Measurements from ENCODE around the gene AHNAK2. TPM values are rescaled to one million over a fixed set of nuclear protein-coding genes. Genes with fewer than 3 reads are reported as not detected.
"Not testable (repeated sequence)": the region's sequence is repeated elsewhere in the genome, so short reads cannot be mapped to it uniquely, and the experiment has no call there.

The AHNAK2 gene
- total and polyA plus RNA-seq, 3 experiments from 2014 or later, result 0.04 TPM; not detected in 2

DNA sequence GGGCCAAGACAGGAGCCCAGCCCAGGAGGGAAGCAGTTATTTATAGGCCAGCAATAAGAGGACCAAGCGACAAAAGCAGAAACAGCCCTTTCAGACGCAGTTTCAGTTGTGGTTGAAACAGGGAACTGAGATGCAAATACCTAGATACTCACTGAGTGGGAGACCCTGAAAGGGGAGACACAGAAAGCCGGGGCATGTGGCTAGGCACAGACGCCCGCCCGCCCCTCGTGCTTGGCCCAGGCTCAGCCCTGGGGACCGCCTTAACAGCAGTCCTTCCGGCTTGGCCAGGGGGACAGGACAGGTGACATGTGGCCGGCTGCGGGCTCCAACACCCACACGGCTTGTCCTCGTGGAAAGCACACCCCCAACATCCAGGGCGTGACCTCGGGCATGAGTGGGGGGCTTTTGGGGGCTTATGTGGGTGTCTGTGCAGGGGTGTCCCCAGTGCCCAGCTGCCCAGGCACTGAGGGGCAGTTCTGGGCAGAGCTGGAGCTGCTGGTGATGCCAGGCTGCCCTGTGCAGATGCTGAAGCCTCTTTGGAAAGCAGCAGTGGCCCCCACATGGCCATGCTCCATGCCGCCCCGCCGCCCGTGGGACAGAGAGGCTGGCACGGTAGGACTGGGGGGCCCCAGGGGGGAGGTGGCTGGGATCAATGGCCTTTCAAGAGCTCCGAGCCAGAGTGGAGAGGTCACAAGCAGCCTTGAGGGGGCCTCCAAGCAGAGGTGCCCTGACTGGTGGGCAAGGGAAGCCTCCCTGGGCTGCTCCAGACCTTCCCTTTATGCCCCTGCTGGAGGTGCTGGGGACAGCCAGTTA, 51.3 kb downstream of the AHNAK2 start:
- Histone ChIP-seq H3K4me1 (ENCODE audit: insufficient read depth, low read length) (no peaks in the 10 kb centered on the region), H3K4me3 (ENCODE audit: low read length) (no peak overlapping the region), H3K9me3 (ENCODE audit: low read length) (no peaks in the 10 kb centered on the region), H3K27ac (ENCODE audit: low read depth, low read length) (no peak overlapping the region), H3K27me3 (ENCODE audit: insufficient read depth, low read length, poor library complexity, severe bottlenecking) (no peaks in the 10 kb centered on the region), H3K36me3 (ENCODE audit: insufficient read depth, low read length) (no peaks in the 10 kb centered on the region)
- H3K27me3 Mint-ChIP-seq, result peaks cover 3 to 4% of the 10 kb centered on the region in 2 donors
- no peak overlapping the region for H3K27ac Mint-ChIP-seq
- H3K4me1 Mint-ChIP-seq, result no peaks in the 10 kb centered on the region
- POLR2A ChIA-PET, result no interaction called here
- DNase-seq, result no peak
- no peaks in the 10 kb centered on the region for H3K36me3 Mint-ChIP-seq
- H3K9me3 Mint-ChIP-seq, result no peaks in the 10 kb centered on the region
- H3K4me3 Mint-ChIP-seq, result no peak overlapping the region
- CTCF ChIA-PET, result no interaction called here

DNA sequence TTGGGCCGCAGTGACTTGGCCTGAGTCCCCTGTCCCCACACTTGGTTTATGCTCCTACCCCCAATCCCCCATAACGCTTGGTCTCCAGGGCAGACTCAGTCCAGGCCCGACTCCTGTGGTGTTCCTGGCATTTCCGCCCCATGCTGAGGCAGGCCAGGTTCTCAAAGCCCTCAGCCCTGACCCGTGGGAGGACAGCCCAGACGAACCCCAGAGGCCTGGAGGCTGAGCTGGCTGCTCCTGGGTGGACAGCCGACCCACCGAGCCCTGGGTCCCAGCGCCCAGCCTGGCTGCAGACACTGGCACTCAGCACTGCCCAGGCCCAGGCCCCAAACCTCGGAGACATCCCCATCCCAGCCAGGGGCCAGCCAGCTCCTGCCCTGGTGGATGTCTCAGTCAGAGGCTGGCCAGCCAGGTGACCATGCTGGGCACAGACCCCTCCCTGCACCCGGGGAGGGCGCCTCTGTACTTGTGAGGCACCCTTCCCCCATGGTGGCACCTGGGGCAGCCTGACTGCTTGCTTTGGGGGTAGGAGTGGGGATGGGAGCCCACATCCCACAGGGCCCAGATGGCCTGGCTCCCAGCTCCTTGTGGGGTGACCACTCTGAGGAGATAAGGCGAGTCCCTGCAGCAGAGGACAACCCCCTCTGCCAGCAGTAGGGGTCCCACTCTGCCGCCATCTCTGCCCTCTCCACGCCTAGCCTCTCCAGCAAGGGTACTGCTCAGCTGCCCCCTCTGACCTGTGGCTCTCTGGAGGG, 52.1 kb downstream of the AHNAK2 start:
- no peak overlapping the region for H3K4me3 Mint-ChIP-seq
- Histone ChIP-seq H3K4me1 (ENCODE audit: insufficient read depth, low read length) (no peaks in the 10 kb centered on the region), H3K4me3 (ENCODE audit: low read length) (no peak overlapping the region), H3K9me3 (ENCODE audit: low read length) (no peaks in the 10 kb centered on the region), H3K36me3 (ENCODE audit: insufficient read depth, low read length) (no peaks in the 10 kb centered on the region), H3K27ac (ENCODE audit: low read depth, low read length) (no peak overlapping the region), H3K27me3 (ENCODE audit: insufficient read depth, low read length, poor library complexity, severe bottlenecking) (no peaks in the 10 kb centered on the region)
- no peaks in the 10 kb centered on the region for H3K36me3 Mint-ChIP-seq
- DNase-seq, result no peak
- H3K4me1 Mint-ChIP-seq, result no peaks in the 10 kb centered on the region
- ChIA-PET POLR2A (no interaction called here), CTCF (no interaction called here)
- peaks cover 4 to 9% of the 10 kb centered on the region in 2 donors for H3K27me3 Mint-ChIP-seq
- H3K9me3 Mint-ChIP-seq, result no peaks in the 10 kb centered on the region
- no peak overlapping the region for H3K27ac Mint-ChIP-seq

DNA sequence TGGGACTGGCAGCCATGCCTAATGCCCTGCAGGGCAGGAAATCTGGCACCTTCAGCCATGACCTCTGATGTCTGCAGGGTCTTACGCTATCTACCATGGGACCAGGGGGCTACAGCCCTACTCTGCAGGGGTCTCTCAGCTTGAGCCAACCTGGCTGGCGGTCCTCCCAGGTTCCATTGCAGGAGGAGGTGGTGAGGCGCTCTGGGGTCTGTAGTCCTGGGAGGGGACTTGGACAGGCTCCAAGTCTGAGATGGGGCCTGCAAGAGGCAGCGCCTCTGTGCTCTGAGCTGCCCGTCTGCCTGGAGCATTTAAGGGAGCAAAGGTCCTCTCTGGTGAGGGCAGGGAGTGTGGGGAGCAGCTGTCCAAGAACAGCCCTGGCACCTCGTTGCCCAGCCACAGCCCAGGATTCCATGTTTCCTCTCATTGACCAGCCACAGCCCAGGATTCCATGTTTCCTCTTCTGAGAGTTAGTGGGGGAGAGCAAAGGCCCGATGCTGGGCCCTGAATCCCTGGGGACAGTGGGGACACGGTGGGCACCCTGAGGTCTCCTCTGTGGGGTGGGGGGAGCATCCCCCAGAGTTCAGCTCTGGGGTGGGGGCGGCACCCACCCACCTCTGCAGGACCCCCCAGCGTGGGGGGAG, 52.8 kb downstream of the AHNAK2 start:
- no peak for DNase-seq
- no peak overlapping the region for H3K27ac ChIP-seq (ENCODE audit: low read depth, low read length)
- no peak overlapping the region for H3K4me3 Mint-ChIP-seq
- no peaks in the 10 kb centered on the region for H3K36me3 Mint-ChIP-seq
- ChIA-PET CTCF (no interaction called here), POLR2A (no interaction called here)
- H3K4me3 ChIP-seq (ENCODE audit: low read length), result no peak overlapping the region
- no peaks in the 10 kb centered on the region for H3K4me1 Mint-ChIP-seq
- H3K27me3 Mint-ChIP-seq, result peaks cover 4 to 10% of the 10 kb centered on the region in 2 donors
- H3K27ac Mint-ChIP-seq, result no peak overlapping the region
- H3K9me3 Mint-ChIP-seq, result no peaks in the 10 kb centered on the region
- H3K36me3 ChIP-seq (ENCODE audit: insufficient read depth, low read length), result no peaks in the 10 kb centered on the region
- no peaks in the 10 kb centered on the region for H3K27me3 ChIP-seq (ENCODE audit: insufficient read depth, low read length, poor library complexity, severe bottlenecking)
- no peaks in the 10 kb centered on the region for H3K9me3 ChIP-seq (ENCODE audit: low read length)
- H3K4me1 ChIP-seq (ENCODE audit: insufficient read depth, low read length), result no peaks in the 10 kb centered on the region

GRCh38 chr14:104924421-104925213, 53.6 kb downstream of the AHNAK2 start, which contains the start of gene PLD4:
PLD4 (plus strand) TSS chr14:104924879; CDS start chr14:104927141, 2,262 bp downstream.
- Mint-ChIP-seq H3K36me3 (no peaks in the 10 kb centered on the region), H3K4me1 (no peaks in the 10 kb centered on the region), H3K27ac (no peak within 1 kb of the TSS), H3K27me3 (peaks cover 4 to 7% of the 10 kb centered on the region in 2 donors), H3K9me3 (no peaks in the 10 kb centered on the region), H3K4me3 (peak within 1 kb of the TSS in 1 of 7 donors; percentile 19)
- no peak within 1 kb of the TSS for H3K4me3 ChIP-seq (ENCODE audit: low read length)
- no peaks in the 10 kb centered on the region for H3K27me3 ChIP-seq (ENCODE audit: insufficient read depth, low read length, poor library complexity, severe bottlenecking)
- H3K36me3 ChIP-seq (ENCODE audit: insufficient read depth, low read length), result no peaks in the 10 kb centered on the region
- no peaks in the 10 kb centered on the region for H3K4me1 ChIP-seq (ENCODE audit: insufficient read depth, low read length)
- ChIA-PET CTCF (no interaction called here), POLR2A (no interaction called here)
- H3K9me3 ChIP-seq (ENCODE audit: low read length), result no peaks in the 10 kb centered on the region
- DNase-seq, result no peak
- H3K27ac ChIP-seq (ENCODE audit: low read depth, low read length), result no peak within 1 kb of the TSS

DNA sequence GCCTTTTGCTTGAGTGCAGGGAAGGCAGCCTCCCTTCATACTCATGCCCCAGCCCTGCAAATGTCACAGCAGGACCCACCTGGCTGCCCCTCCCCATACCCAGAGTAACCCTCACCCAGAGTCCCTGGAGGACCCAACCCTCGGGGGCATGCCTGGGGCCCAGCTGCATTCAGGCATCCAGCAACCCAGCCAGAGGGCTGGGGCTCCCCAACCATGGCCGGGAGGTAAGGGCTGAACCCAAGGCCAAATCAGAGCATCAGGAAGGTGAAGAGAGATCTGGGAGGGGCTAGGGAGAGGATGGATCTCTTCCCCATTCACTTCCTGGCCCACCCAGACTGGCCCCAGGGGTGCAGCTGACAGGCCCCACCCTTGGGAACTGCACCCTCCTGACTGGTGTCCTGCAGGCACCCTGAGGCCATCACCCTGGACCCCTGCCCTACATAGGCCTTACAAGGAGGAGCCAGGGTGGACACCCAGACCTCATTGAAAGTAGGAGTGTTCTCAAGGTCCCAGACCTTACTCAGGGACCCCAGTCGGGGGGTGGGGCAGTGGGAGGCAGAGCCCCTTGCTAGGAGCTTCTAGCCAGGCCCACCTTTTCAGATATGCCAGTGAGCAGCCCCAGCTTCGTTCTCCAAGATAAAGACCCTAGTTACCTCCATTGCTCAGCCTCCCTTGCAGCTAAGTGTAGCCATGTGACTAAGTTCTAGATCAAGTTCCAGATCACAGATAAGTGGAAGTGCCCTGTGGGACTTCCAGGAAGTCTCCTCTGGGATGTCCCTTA, 54.3 kb downstream of the AHNAK2 start:
- no peaks in the 10 kb centered on the region for H3K36me3 ChIP-seq (ENCODE audit: insufficient read depth, low read length)
- Mint-ChIP-seq H3K4me3 (no peak overlapping the region), H3K4me1 (no peaks in the 10 kb centered on the region), H3K27me3 (peaks cover 4 to 7% of the 10 kb centered on the region in 2 donors), H3K27ac (no peak overlapping the region), H3K36me3 (no peaks in the 10 kb centered on the region), H3K9me3 (no peaks in the 10 kb centered on the region)
- no peak overlapping the region for H3K27ac ChIP-seq (ENCODE audit: low read depth, low read length)
- no peak for DNase-seq
- no peaks in the 10 kb centered on the region for H3K27me3 ChIP-seq (ENCODE audit: insufficient read depth, low read length, poor library complexity, severe bottlenecking)
- H3K4me3 ChIP-seq (ENCODE audit: low read length), result no peak overlapping the region
- H3K9me3 ChIP-seq (ENCODE audit: low read length), result no peaks in the 10 kb centered on the region
- no peaks in the 10 kb centered on the region for H3K4me1 ChIP-seq (ENCODE audit: insufficient read depth, low read length)
- ChIA-PET POLR2A (no interaction called here), CTCF (interaction anchor here (0.7 kb wide), 1 partner anchor 27 kb away, joined by 3 read pairs; no protein-coding TSS in a partner anchor)

DNA sequence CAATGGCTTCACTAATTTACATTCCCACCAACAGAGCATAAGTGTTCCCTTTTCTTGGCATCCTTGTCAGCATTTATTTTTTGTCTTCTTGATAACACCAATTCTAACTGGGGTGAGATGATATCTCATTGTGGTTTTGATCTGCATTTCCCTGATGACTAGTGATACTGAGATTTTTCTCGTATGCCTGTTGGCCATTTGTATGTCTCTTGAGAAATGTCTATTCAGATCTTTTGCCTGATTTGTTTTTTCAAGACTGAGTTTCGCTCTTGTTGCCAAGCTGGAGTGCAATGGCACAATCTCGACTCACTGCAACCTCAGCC, 58.2 kb downstream of the AHNAK2 start:
- Mint-ChIP-seq H3K27me3 (peaks cover 1 to 9% of the 10 kb centered on the region in 2 donors), H3K27ac (no peak overlapping the region), H3K9me3 (no peaks in the 10 kb centered on the region), H3K36me3 (no peaks in the 10 kb centered on the region), H3K4me3 (no peak overlapping the region), H3K4me1 (no peaks in the 10 kb centered on the region)
- no peak for DNase-seq
- ChIA-PET POLR2A (no interaction called here), CTCF (no interaction called here)
- Histone ChIP-seq H3K27ac (ENCODE audit: low read depth, low read length) (no peak overlapping the region), H3K36me3 (ENCODE audit: insufficient read depth, low read length) (no peaks in the 10 kb centered on the region), H3K4me3 (ENCODE audit: low read length) (no peak overlapping the region), H3K27me3 (ENCODE audit: insufficient read depth, low read length, poor library complexity, severe bottlenecking) (no peaks in the 10 kb centered on the region), H3K4me1 (ENCODE audit: insufficient read depth, low read length) (no peaks in the 10 kb centered on the region), H3K9me3 (ENCODE audit: low read length) (no peaks in the 10 kb centered on the region)

DNA sequence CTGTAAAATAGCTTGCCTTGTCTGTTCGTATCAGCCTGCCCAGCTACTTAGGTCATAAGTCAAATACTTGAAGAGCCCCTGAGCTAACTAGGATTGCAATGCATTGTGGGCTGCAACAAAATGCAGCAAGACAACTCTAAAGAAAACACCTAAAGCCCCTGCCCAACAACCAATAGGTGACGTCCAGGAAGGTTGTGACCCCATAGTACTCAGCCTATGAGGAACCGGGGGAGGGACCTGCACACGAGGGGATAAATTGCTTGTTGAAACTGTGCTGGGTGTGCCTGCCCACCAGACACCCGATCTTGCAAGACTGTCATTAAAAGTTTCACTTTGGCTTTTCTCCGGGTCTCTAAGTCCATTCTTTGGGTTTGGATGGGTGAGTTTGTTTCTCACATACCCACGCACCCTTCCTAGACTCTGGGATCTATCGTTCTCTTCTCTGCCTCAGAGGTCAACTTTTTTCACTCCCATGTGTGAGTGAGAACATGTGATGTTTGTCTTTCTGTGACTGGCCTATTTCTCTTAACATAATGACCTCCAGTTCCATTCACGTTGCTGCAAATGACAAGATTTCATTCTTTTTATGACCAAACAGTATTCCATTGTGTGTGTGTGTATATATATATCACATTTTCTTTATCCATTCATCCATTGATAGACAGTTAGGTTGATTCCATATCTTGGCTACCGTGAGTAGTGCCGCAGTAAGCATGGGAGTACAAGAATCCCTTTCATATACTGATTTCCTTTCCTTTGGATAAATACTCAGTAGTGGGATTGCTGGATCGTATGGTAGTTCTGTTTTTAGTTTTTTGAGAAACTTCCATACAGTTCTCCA, 58.8 kb downstream of the AHNAK2 start:
- H3K4me3 ChIP-seq (ENCODE audit: low read length); CTCF ChIA-PET; H3K27me3 ChIP-seq (ENCODE audit: insufficient read depth, low read length, poor library complexity, severe bottlenecking); H3K9me3 Mint-ChIP-seq; H3K9me3 ChIP-seq (ENCODE audit: low read length); H3K36me3 Mint-ChIP-seq; H3K4me1 Mint-ChIP-seq; H3K27ac ChIP-seq (ENCODE audit: low read depth, low read length); POLR2A ChIA-PET; H3K4me3 Mint-ChIP-seq; H3K4me1 ChIP-seq (ENCODE audit: insufficient read depth, low read length); H3K36me3 ChIP-seq (ENCODE audit: insufficient read depth, low read length); DNase-seq: not testable (repeated sequence)
- Mint-ChIP-seq H3K27me3 (peaks cover 1 to 15% of the 10 kb centered on the region in 2 donors), H3K27ac (peak overlapping the region in 1 of 8 donors; percentile 16)
